ENCODE results near the gene ATXN10.

DNA sequence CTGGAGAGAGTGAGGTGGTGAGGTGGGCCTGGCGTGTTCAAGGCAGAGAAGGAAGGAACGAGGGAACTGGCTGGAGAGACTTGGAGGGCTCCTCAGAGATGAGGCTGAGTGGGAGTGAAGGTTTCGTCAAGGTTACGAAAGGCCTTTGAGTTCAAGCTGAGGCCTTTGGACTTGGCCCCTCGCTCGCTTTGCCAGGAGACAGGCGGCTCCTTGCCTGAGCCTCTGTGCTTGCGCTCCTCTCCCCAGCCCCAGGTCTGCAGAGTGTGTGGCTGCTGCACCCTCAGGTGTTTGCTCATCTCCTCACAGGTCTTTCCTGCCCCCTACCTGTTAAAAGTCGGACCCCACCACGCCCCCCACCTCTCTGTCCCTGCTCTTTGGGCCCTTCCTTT is 91.6 kb downstream of the ATXN10 start:
- TF ChIP-seq POLR2A (IDR thresholded peaks at IDR 0.05) (no peak), EP300 (IDR thresholded peaks at IDR 0.05) (no peak)
- TF ChIP-seq, protein P1, sequence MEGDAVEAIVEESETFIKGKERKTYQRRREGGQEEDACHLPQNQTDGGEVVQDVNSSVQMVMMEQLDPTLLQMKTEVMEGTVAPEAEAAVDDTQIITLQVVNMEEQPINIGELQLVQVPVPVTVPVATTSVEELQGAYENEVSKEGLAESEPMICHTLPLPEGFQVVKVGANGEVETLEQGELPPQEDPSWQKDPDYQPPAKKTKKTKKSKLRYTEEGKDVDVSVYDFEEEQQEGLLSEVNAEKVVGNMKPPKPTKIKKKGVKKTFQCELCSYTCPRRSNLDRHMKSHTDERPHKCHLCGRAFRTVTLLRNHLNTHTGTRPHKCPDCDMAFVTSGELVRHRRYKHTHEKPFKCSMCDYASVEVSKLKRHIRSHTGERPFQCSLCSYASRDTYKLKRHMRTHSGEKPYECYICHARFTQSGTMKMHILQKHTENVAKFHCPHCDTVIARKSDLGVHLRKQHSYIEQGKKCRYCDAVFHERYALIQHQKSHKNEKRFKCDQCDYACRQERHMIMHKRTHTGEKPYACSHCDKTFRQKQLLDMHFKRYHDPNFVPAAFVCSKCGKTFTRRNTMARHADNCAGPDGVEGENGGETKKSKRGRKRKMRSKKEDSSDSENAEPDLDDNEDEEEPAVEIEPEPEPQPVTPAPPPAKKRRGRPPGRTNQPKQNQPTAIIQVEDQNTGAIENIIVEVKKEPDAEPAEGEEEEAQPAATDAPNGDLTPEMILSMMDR (IDR thresholded peaks at IDR 0.05) = no peak
